HepG2 (cell line): ENCODE data around the gene MESD. TPM values are rescaled to one million over a fixed set of nuclear protein-coding genes. Genes with fewer than 3 reads are reported as not detected.

Experiments used
- ATAC-seq: fragments of 200-7000 bp; cut with Tn5 transposase; 3 replicates; pipeline ENCODE4 v1.9.1; 2020; ENCODE audit warnings: mild to moderate bottlenecking, moderate library complexity
- BruUV-seq: library from RNA; stranded (reverse); fragments of 400-500 nt; replicated peaks from 2 replicates; lab custom pipeline; 2021; lab: Mats Ljungman, UMichigan
- CTCF ChIA-PET: fragments of 300-600 bp; formaldehyde crosslinking; extraction: SDS; loops from one replicate; lab custom pipeline; 2021; ENCODE audit warnings: low total read pairs, inconsistent platforms, low intra/inter-chr PET ratio; lab: Yijun Ruan, JAX
- POLR2A ChIA-PET: fragments of 350-600 bp; sonication (Branson Sonifier 250); formaldehyde crosslinking; loops from one replicate; lab custom pipeline; 2020; ENCODE audit warnings: antibody characterized with exemption, inconsistent platforms; lab: Yijun Ruan, JAX
- DNase-seq: peaks from one replicate; pipeline ENCODE4 v3.0.0-alpha.2; 2015; ENCODE audit warnings: low spot score
- FAIRE-seq: peaks from 3 replicates; lab custom pipeline; 2011; peaks lifted over from hg19 to GRCh38; lab: Jason Lieb, UNC
- H2AFZ ChIP-seq: one replicate; pipeline ENCODE4 v1.6.1; 2011; ENCODE audit warnings: low read length, inconsistent platforms
- H3K27ac ChIP-seq: fragments of 300-600 bp; 3 replicates; pipeline ENCODE4 v1.8.0; 2011; ENCODE audit warnings: mixed run types, mild to moderate bottlenecking, mixed read lengths, low read length, inconsistent platforms; ENCODE audit not compliant: insufficient read depth; ENCODE audit errors: extremely low read length
- H3K27me3 ChIP-seq, 2 experiments: fragments of 200-600 bp in 1 of 2; 2 replicates in 1 of 2; 3 replicates in 1 of 2; pipeline versions ENCODE4 v1.6.0 to v1.8.0; 2011; ENCODE audit warnings: low read length in 2 of 2, mild to moderate bottlenecking in 2 of 2, moderate library complexity in 2 of 2, inconsistent platforms in 1 of 2; ENCODE audit not compliant: insufficient read depth in 2 of 2, control insufficient read depth in 1 of 2
- H3K36me3 ChIP-seq, 2 experiments: fragments of 200-600 bp in 1 of 2; replicated peaks in 1 of 2; 2 replicates in 1 of 2; 3 replicates in 1 of 2; pipeline versions ENCODE4 v1.5.1 to v1.8.0; 2011; ENCODE audit warnings: low read length in 2 of 2, inconsistent platforms in 1 of 2; ENCODE audit not compliant: insufficient read depth in 2 of 2, control insufficient read depth in 1 of 2
- H3K4me1 ChIP-seq: 2 replicates; pipeline ENCODE4 v1.5.1; 2012; ENCODE audit warnings: low read length, inconsistent platforms; ENCODE audit not compliant: insufficient read depth
- H3K4me2 ChIP-seq: 2 replicates; pipeline ENCODE4 v1.6.0; 2011; ENCODE audit warnings: low read depth, low read length, inconsistent platforms
- H3K4me3 ChIP-seq, 3 experiments: fragments of 200-600 bp in 1 of 3; sonication (generic), shearing (Covaris generic) in 1 of 3; replicated peaks in 1 of 3; 2 replicates each; pipeline ENCODE4 v1.5.1; 2011 to 2016; ENCODE audit warnings: low read length in 3 of 3, inconsistent platforms in 2 of 3, low read depth in 2 of 3, mild to moderate bottlenecking in 2 of 3, control low read depth in 1 of 3, mixed read lengths in 1 of 3; ENCODE audit not compliant: insufficient read depth in 1 of 3
- H3K79me2 ChIP-seq: one replicate; pipeline ENCODE4 v1.6.1; 2011; ENCODE audit warnings: low read length, inconsistent platforms; ENCODE audit not compliant: insufficient read depth
- H3K9ac ChIP-seq: 2 replicates; pipeline ENCODE4 v1.6.0; 2011; ENCODE audit warnings: mild to moderate bottlenecking, low read depth, low read length, inconsistent platforms; ENCODE audit not compliant: insufficient read depth
- H3K9me3 ChIP-seq: 2 replicates; pipeline ENCODE4 v1.5.1; 2012; ENCODE audit warnings: mild to moderate bottlenecking, low read length
- H4K20me1 ChIP-seq: 2 replicates; pipeline ENCODE4 v1.6.0; 2011; ENCODE audit warnings: inconsistent platforms, mild to moderate bottlenecking, low read length, moderate library complexity; ENCODE audit not compliant: insufficient read depth
- KDM6A ChIP-seq: IDR thresholded peaks from 2 replicates; pipeline ENCODE4 v1.6.1; 2016; ENCODE audit warnings: low read depth
- SOX6 ChIP-seq, 2 experiments: fragments of 450-650 bp in 1 of 2; sonication (generic) in 1 of 2; formaldehyde crosslinking in 1 of 2; IDR thresholded peaks; 2 replicates each; pipeline versions ENCODE4 v1.4.0 to v1.6.1; 2017 to 2020; ENCODE audit warnings: antibody characterized with exemption in 1 of 2, mild to moderate bottlenecking in 1 of 2, missing genetic modification reagents in 1 of 2
- WGBS: methylation state at CpG from one replicate; pipeline ENCODE4 v1.1.6; 2017; ENCODE audit warnings: low lambda C conversion rate; 5-methylcytosine and 5-hydroxymethylcytosine counted together
- in situ Hi-C: cut with HindIII; loops from 2 replicates; pipeline ENCODE4 v1.10.0; 2017; ENCODE audit warnings: low pct_unique_long_range_greater_than_20kb; ENCODE audit not compliant: extremely low pct_ligation_motif_present
- intact Hi-C: fragments of 100-400 bp; cut with micrococcal nuclease; formaldehyde crosslinking; loops from one replicate; pipeline ENCODE4 v1.10.0; 2022; ENCODE audit not compliant: unreplicated experiment
- polyA plus RNA-seq, 8 experiments: library from polyadenylated mRNA; depleted of rRNA in 3 of 8; stranded (reverse) in 7 of 8; unstranded in 1 of 8; fragments of >200 nt; fragmentation: Illumina TruSeq in 4 of 8; extraction: Trizol in 4 of 8; gene quantifications; 2 replicates each; pipeline versions ENCODE4 v1.2.1 to v1.2.3, GENCODE V29; 2011 to 2016; ENCODE audit warnings: low read depth in 4 of 8, missing spikeins in 1 of 8, mixed read lengths in 1 of 8; ENCODE audit not compliant: insufficient read depth in 1 of 8
- total RNA-seq, 5 experiments: library from RNA; depleted of rRNA; stranded (reverse); fragments of >200 nt; fragmentation: Illumina TruSeq; extraction: Trizol; gene quantifications; 2 replicates each; pipeline ENCODE4 v1.2.3, GENCODE V29; 2016; ENCODE audit warnings: low read depth in 1 of 5
- TF ChIP-seq, protein P1 (sequence below): sonication (generic); IDR thresholded peaks from 2 replicates; pipeline ENCODE4 v1.6.1; 2016; ENCODE audit warnings: low read depth, borderline replicate concordance
- TF ChIP-seq, protein P2 (sequence below): sonication (generic); formaldehyde crosslinking; IDR thresholded peaks from 2 replicates; pipeline ENCODE4 v1.8.1; 2023; ENCODE audit warnings: mild to moderate bottlenecking, moderate library complexity, missing genetic modification reagents
- TF ChIP-seq, protein P3 (sequence below): sonication (generic); formaldehyde crosslinking; IDR thresholded peaks from 2 replicates; pipeline ENCODE4 v1.4.0; 2020; ENCODE audit warnings: missing genetic modification reagents

Gene MESD
- total and polyA plus RNA-seq, 2 of the 13 experiments (the other 11 are each of a cell fraction or from before 2014, with no cell fraction given) = 18.0 to 46.2 TPM

DNA sequence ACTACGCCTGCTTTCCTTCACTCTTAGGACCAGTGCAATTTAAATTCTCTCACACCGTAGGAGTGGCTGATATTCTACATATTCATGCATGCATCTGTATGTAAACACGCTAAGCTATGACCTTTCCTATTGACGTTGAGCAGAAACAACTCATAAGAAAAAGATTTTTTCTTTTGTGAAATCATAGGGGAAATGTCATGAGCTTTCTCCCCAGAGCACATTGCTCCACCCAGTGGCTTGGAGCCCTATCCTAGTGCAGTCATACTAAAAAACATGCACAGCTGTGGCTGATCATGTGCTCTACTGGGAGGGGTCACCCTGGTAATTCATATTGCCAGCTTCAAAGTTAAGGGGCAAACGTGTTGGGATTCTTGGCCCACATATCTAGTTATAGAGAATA, 1.8 kb upstream of the MESD start:
- Histone ChIP-seq H3K36me3 (no peaks in the 10 kb centered on the region), H2AFZ (no peak overlapping the region), H3K9ac (no peak overlapping the region), H3K4me3 (no peak overlapping the region), H3K4me2 (no peak overlapping the region), H3K9me3 (no peaks in the 10 kb centered on the region), H3K27me3 (no peaks in the 10 kb centered on the region; a peak in 1 of 5 replicates), H4K20me1 (peaks cover 2% of the 10 kb centered on the region; the same call in 1 of the 2 replicates), H3K27ac (no peak overlapping the region), H3K79me2 (peaks cover 29% of the 10 kb centered on the region), H3K4me1 (peaks cover 36% of the 10 kb centered on the region)
- ChIA-PET POLR2A (interaction anchor here (1.5 to 2.3 kb wide), 2 partner anchors 10 to 152 kb away, joined by 3 to 10 read pairs; partner anchors contain the start of gene TLNRD1), CTCF (no interaction called here)
- in situ Hi-C loops (no loop called here), intact Hi-C loops (no loop called here)
- 60% methylated on average over 5 of the region's 5 CpGs for WGBS
- TF ChIP-seq, protein P1, sequence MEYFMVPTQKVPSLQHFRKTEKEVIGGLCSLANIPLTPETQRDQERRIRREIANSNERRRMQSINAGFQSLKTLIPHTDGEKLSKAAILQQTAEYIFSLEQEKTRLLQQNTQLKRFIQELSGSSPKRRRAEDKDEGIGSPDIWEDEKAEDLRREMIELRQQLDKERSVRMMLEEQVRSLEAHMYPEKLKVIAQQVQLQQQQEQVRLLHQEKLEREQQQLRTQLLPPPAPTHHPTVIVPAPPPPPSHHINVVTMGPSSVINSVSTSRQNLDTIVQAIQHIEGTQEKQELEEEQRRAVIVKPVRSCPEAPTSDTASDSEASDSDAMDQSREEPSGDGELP = peak; percentile 52; the same call in 1 of the 2 replicates
- TF ChIP-seq, protein P2, sequence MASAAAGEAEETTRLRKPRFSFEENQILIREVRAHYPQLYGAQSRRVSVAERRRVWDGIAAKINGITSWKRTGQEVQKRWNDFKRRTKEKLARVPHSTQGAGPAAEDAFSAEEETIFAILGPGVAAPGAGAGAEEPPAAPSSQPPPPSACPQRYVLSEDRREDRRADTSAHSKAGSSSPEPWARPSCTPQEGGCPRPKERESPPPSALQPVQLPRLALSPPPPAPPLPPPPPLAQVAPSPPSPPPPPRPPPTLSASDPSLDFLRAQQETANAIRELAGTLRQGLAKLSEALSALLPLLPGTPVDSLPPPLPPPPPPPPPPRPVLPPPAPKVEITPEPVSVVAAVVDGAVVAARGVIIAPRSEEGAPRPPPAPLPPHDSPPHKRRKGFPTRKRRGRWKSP = no peak
- TF ChIP-seq KDM6A (no peak), SOX6 (IDR thresholded peaks at IDR 0.05) (no peak), SOX6 (CRISPR knock-in tag; IDR thresholded peaks at IDR 0.05) (no peak)
- TF ChIP-seq, protein P3, sequence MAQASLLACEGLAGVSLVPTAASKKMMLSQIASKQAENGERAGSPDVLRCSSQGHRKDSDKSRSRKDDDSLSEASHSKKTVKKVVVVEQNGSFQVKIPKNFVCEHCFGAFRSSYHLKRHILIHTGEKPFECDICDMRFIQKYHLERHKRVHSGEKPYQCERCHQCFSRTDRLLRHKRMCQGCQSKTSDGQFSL (CRISPR knock-in tag) = no peak
- no TSS peak for BruUV-seq
- ATAC-seq (no peak), DNase-seq (no peak), FAIRE-seq (no peak)
